GM12878 (cell line): ENCODE data around the gene GPR155. TPM values are rescaled to one million over a fixed set of nuclear protein-coding genes. Genes with fewer than 3 reads are reported as not detected.
A peak's percentile ranks its signal among the peaks of the same experiment; 100 is the strongest.

Experiments
- BHLHE40 ChIP-seq, 2 experiments: fragments of 450-650 bp in 1 of 2; IDR thresholded peaks; 2 replicates each; pipeline ENCODE4 v1.6.1; 2011 to 2017; ENCODE audit warnings: low read depth in 2 of 2, borderline replicate concordance in 1 of 2, improper control_type of control experiment in 1 of 2, low read length in 1 of 2, mild to moderate bottlenecking in 1 of 2
- CEBPB ChIP-seq, 2 experiments: fragments of 150-350 bp in 1 of 2; IDR thresholded peaks; 2 replicates each; pipeline ENCODE4 v1.6.1; 2012 to 2014; ENCODE audit warnings: low read depth in 2 of 2, low read length in 2 of 2, borderline replicate concordance in 1 of 2, inconsistent platforms in 1 of 2
- JUND ChIP-seq: IDR thresholded peaks from 2 replicates; pipeline ENCODE4 v1.6.1; 2012; ENCODE audit warnings: low read depth, mild to moderate bottlenecking, low read length, improper control_type of control experiment, moderate library complexity
- NFIC ChIP-seq: IDR thresholded peaks from 2 replicates; pipeline ENCODE4 v1.6.1; 2012; ENCODE audit warnings: low read depth, mild to moderate bottlenecking, inconsistent platforms, low read length, moderate library complexity
- NRF1 ChIP-seq: conservative IDR thresholded peaks from 2 replicates; pipeline ENCODE4 v1.6.1; 2011; ENCODE audit warnings: mild to moderate bottlenecking, low read depth, low read length, improper control_type of control experiment
- RAD51 ChIP-seq: fragments of 450-650 bp; IDR thresholded peaks from 2 replicates; pipeline ENCODE4 v1.6.1; 2016; ENCODE audit warnings: moderate library complexity, mild to moderate bottlenecking, inconsistent platforms
- RBBP5 ChIP-seq: fragments of 200-600 bp; sonication (generic); conservative IDR thresholded peaks from 2 replicates; pipeline ENCODE4 v1.6.1; 2016
- ZBTB11 ChIP-seq: fragments of 450-650 bp; formaldehyde crosslinking; IDR thresholded peaks from 2 replicates; pipeline ENCODE4 v1.5.0; 2022; ENCODE audit warnings: mild to moderate bottlenecking, missing genetic modification characterization
- polyA plus RNA-seq, 11 experiments: library from polyadenylated mRNA; depleted of rRNA in 4 of 11; unstranded in 6 of 11; stranded (reverse) in 5 of 11; fragments of >200 nt; fragmentation: Nextera tagmentation in 4 of 11; fragmentation: Illumina TruSeq in 1 of 11; extraction: Ambion mirVana in 4 of 11; extraction: Trizol in 1 of 11; gene quantifications; 1 replicate in 1 of 11; 2 replicates in 10 of 11; pipeline versions ENCODE4 v1.2.1 to v1.2.3, GENCODE V29; 2011 to 2016; ENCODE audit warnings: inconsistent platforms in 2 of 11, missing spikeins in 2 of 11, low read depth in 1 of 11
- total RNA-seq, 4 experiments: library from RNA; depleted of rRNA in 3 of 4; stranded (reverse); fragments of >200 nt in 3 of 4; fragmentation: Illumina TruSeq in 1 of 4; extraction: Trizol in 1 of 4; gene quantifications; 2 replicates each; pipeline versions ENCODE4 v1.2.1 to v1.2.3, GENCODE V29; 2013 to 2021
- TF ChIP-seq, protein P1 (sequence below): fragments of 450-650 bp; IDR thresholded peaks from 2 replicates; pipeline ENCODE4 v1.6.1; 2016; ENCODE audit warnings: mild to moderate bottlenecking

The GPR155 gene
- total and polyA plus RNA-seq, 10 of the 15 experiments (the other 5 are each of a cell fraction or from before 2014, with no cell fraction given) = 0.53 to 3.0 (median 1.5) TPM

- TF ChIP-seq BHLHE40 (IDR thresholded peaks at IDR 0.05; ENCODE audit: borderline replicate concordance in 1 of 2, low read depth in 2 of 2, low read length in 1 of 2) (0 out of 4 replicates have a peak, but pooled peaks of 1 of the 2 experiments have one; percentile 18), RBBP5 (no peak), RAD51 (no peak), ZBTB11 (CRISPR knock-in tag) (no peak), JUND (no peak), NFIC (no peak; the same call in 1 of the 2 replicates), CEBPB (IDR thresholded peaks at IDR 0.05; ENCODE audit: borderline replicate concordance in 1 of 2, low read depth in 2 of 2, low read length in 2 of 2) (no peak), NRF1 (no peak)
- TF ChIP-seq, protein P1, sequence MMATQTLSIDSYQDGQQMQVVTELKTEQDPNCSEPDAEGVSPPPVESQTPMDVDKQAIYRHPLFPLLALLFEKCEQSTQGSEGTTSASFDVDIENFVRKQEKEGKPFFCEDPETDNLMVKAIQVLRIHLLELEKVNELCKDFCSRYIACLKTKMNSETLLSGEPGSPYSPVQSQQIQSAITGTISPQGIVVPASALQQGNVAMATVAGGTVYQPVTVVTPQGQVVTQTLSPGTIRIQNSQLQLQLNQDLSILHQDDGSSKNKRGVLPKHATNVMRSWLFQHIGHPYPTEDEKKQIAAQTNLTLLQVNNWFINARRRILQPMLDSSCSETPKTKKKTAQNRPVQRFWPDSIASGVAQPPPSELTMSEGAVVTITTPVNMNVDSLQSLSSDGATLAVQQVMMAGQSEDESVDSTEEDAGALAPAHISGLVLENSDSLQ = peak; percentile 44; the same call in 1 of the 2 replicates
Observed at GRCh38 chr2:174493549-174494331, 6.9 kb upstream of the GPR155 start (continued).
